MM.1S (cell line): ENCODE data around the gene HPGDS.

Source experiments
- EZH2 ChIP-seq: fragments of 300-600 bp; sonication (generic); optimal IDR thresholded peaks from 2 replicates; pipeline ENCODE3; 2017; ENCODE audit warnings: low read depth, mild to moderate bottlenecking, antibody characterized with exemption, low read length, mixed read lengths
- TF ChIP-seq, protein P1 (sequence below): fragments of 300-600 bp; sonication (generic); IDR thresholded peaks from 2 replicates; pipeline ENCODE4 v1.5.1; 2016; ENCODE audit warnings: antibody characterized with exemption, low read length, mixed read lengths

DNA sequence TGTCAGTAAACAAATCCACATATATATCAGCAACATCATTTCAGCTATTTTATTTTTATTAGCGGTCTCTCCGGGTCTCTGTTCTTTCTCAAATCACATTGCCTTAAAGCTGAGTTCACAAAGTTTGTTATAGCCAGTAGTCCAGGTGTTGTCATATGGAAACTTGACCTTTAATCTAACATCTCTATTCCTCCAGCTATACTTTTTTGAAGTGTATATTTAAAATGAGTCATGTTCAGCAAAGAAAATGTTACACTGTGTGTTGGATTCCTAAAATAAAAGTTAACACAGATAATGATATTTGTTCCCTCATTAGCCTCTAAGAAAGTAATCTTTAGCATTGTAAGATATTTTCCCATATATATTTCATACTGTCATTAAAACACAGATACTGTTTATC is 71.4 kb downstream of the HPGDS start:
- TF ChIP-seq, protein P1, sequence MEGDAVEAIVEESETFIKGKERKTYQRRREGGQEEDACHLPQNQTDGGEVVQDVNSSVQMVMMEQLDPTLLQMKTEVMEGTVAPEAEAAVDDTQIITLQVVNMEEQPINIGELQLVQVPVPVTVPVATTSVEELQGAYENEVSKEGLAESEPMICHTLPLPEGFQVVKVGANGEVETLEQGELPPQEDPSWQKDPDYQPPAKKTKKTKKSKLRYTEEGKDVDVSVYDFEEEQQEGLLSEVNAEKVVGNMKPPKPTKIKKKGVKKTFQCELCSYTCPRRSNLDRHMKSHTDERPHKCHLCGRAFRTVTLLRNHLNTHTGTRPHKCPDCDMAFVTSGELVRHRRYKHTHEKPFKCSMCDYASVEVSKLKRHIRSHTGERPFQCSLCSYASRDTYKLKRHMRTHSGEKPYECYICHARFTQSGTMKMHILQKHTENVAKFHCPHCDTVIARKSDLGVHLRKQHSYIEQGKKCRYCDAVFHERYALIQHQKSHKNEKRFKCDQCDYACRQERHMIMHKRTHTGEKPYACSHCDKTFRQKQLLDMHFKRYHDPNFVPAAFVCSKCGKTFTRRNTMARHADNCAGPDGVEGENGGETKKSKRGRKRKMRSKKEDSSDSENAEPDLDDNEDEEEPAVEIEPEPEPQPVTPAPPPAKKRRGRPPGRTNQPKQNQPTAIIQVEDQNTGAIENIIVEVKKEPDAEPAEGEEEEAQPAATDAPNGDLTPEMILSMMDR = no peak
- TF ChIP-seq EZH2 = no peak
